ENCODE results near the gene NUP188. TPM values are rescaled to one million over a fixed set of nuclear protein-coding genes. Genes with fewer than 3 reads are reported as not detected.
A peak's percentile ranks its signal among the peaks of the same experiment; 100 is the strongest.
"Not testable (repeated sequence)": the region's sequence is repeated elsewhere in the genome, so short reads cannot be mapped to it uniquely, and the experiment has no call there.

Gene NUP188
- total RNA-seq, 1 experiment from 2014 or later = 136 TPM

GRCh38 chr9:129035838-129036237 lies 88.3 kb downstream of the NUP188 start:
- DNase-seq; H3K4me1 ChIP-seq; H3K27me3 ChIP-seq; H3K9me3 ChIP-seq (replicated peaks); H3K36me3 ChIP-seq: not testable (repeated sequence)
- Histone ChIP-seq H3K27ac (peak overlapping the region; percentile 46), H3K4me3 (peak overlapping the region; percentile 89)

GRCh38 chr9:129036241-129036922 lies 88.9 kb downstream of the NUP188 start, which contains the start of gene MIGA2:
TSS of gene MIGA2 (plus strand) at chr9:129036626. CDS start at chr9:129040595, 3,969 bp downstream.
- Histone ChIP-seq H3K27ac (peak within 1 kb of the TSS; percentile 46), H3K4me3 (peak within 1 kb of the TSS; percentile 89), H3K36me3 (peaks cover 1% of the 10 kb centered on the region; the same call in 1 of the 2 replicates), H3K27me3 (no peaks in the 10 kb centered on the region), H3K4me1 (no peaks in the 10 kb centered on the region), H3K9me3 (replicated peaks) (no peaks in the 10 kb centered on the region)
- peak; percentile 100 for DNase-seq

- Histone ChIP-seq H3K9me3 (replicated peaks) (no peaks in the 10 kb centered on the region), H3K36me3 (peaks cover 9% of the 10 kb centered on the region), H3K27ac (no peak overlapping the region; the same call in 1 of the 2 replicates), H3K4me3 (peak overlapping the region; percentile 89), H3K4me1 (no peaks in the 10 kb centered on the region), H3K27me3 (no peaks in the 10 kb centered on the region)
- DNase-seq = no peak
These were observed 89.6 kb downstream of the NUP188 start for GRCh38 chr9:129036923-129037766.

GRCh38 chr9:129037767-129038098 lies 90.2 kb downstream of the NUP188 start:
- H3K4me3 ChIP-seq = peak overlapping the region; percentile 89; the same call in 1 of the 2 replicates

GRCh38 chr9:129038109-129038852 lies 90.8 kb downstream of the NUP188 start:
- Histone ChIP-seq H3K36me3 (peaks cover 10% of the 10 kb centered on the region), H3K9me3 (replicated peaks) (no peaks in the 10 kb centered on the region), H3K27me3 (no peaks in the 10 kb centered on the region), H3K4me1 (no peaks in the 10 kb centered on the region), H3K27ac (no peak overlapping the region), H3K4me3 (no peak overlapping the region)
- DNase-seq = no peak

More at GRCh38 chr9:129037767-129038098, 90.2 kb downstream of the NUP188 start:
- Histone ChIP-seq H3K9me3 (replicated peaks) (no peaks in the 10 kb centered on the region), H3K27me3 (no peaks in the 10 kb centered on the region), H3K27ac (no peak overlapping the region), H3K36me3 (peaks cover 10% of the 10 kb centered on the region), H3K4me1 (no peaks in the 10 kb centered on the region)
- DNase-seq = no peak

GRCh38 chr9:129040113-129040643 lies 92.7 kb downstream of the NUP188 start:
- H3K27me3 ChIP-seq = no peaks in the 10 kb centered on the region
- peaks cover 17% of the 10 kb centered on the region for H3K36me3 ChIP-seq
- no peak for DNase-seq
- H3K9me3 ChIP-seq (replicated peaks) = no peaks in the 10 kb centered on the region
- no peak overlapping the region for H3K27ac ChIP-seq
- H3K4me1 ChIP-seq = no peaks in the 10 kb centered on the region
- H3K4me3 ChIP-seq = no peak overlapping the region

- DNase-seq = no peak
- Histone ChIP-seq H3K27ac (no peak overlapping the region), H3K4me1 (no peaks in the 10 kb centered on the region), H3K9me3 (replicated peaks) (no peaks in the 10 kb centered on the region), H3K36me3 (peaks cover 17% of the 10 kb centered on the region), H3K4me3 (no peak overlapping the region), H3K27me3 (no peaks in the 10 kb centered on the region)
These were observed 94.5 kb downstream of the NUP188 start for GRCh38 chr9:129042016-129042415.

GRCh38 chr9:129052592-129052991 lies 105.1 kb downstream of the NUP188 start:
- H3K4me1 ChIP-seq = no peaks in the 10 kb centered on the region
- H3K9me3 ChIP-seq (replicated peaks) = no peaks in the 10 kb centered on the region
- DNase-seq = no peak
- peaks cover 36% of the 10 kb centered on the region for H3K36me3 ChIP-seq
- no peak overlapping the region for H3K4me3 ChIP-seq
- no peaks in the 10 kb centered on the region for H3K27me3 ChIP-seq
- H3K27ac ChIP-seq = no peak overlapping the region

GRCh38 chr9:129053020-129053419 lies 105.5 kb downstream of the NUP188 start:
- Histone ChIP-seq H3K9me3 (replicated peaks) (no peaks in the 10 kb centered on the region), H3K36me3 (peaks cover 33% of the 10 kb centered on the region)
- DNase-seq = no peak

GRCh38 chr9:129054163-129054851 lies 106.8 kb downstream of the NUP188 start:
- no peak overlapping the region for H3K27ac ChIP-seq
- no peak for DNase-seq
- H3K4me3 ChIP-seq = no peak overlapping the region

More at GRCh38 chr9:129053020-129053419, 105.5 kb downstream of the NUP188 start:
- Histone ChIP-seq H3K27me3 (no peaks in the 10 kb centered on the region), H3K27ac (no peak overlapping the region), H3K4me1 (no peaks in the 10 kb centered on the region), H3K4me3 (no peak overlapping the region)

More at GRCh38 chr9:129054163-129054851, 106.8 kb downstream of the NUP188 start:
- no peaks in the 10 kb centered on the region for H3K27me3 ChIP-seq
- no peaks in the 10 kb centered on the region for H3K9me3 ChIP-seq (replicated peaks)
- no peaks in the 10 kb centered on the region for H3K4me1 ChIP-seq
- H3K36me3 ChIP-seq = peaks cover 30% of the 10 kb centered on the region

Other genes with a start within 250 kb of the NUP188 start
- 15.8 and 20.2 TPM in 2 replicates for gene PKN3, start 245.2 kb upstream of the NUP188 start, total RNA-seq (2014; rRNA removed; shearing (Covaris generic))
- gene ZDHHC12, start 223.6 kb upstream of the NUP188 start, total RNA-seq (2014; rRNA removed; shearing (Covaris generic)) = 35.0 and 37.4 TPM in 2 replicates
- 18.8 and 19.9 TPM in 2 replicates for gene ZER1, start 175.8 kb upstream of the NUP188 start, total RNA-seq (2014; rRNA removed; shearing (Covaris generic))
- 21.0 and 21.3 TPM in 2 replicates for gene TBC1D13, start 160.4 kb upstream of the NUP188 start, total RNA-seq (2014; rRNA removed; shearing (Covaris generic))
- 14.8 and 21.2 TPM in 2 replicates for gene ENDOG, start 129.2 kb upstream of the NUP188 start, total RNA-seq (2014; rRNA removed; shearing (Covaris generic))
- 38.3 and 38.5 TPM in 2 replicates for gene SPOUT1, start 117.9 kb upstream of the NUP188 start, total RNA-seq (2014; rRNA removed; shearing (Covaris generic))
- 8.4 and 9.4 TPM in 2 replicates for gene KYAT1, start 65.7 kb upstream of the NUP188 start, total RNA-seq (2014; rRNA removed; shearing (Covaris generic))
- gene LRRC8A, start 65.6 kb upstream of the NUP188 start, total RNA-seq (2014; rRNA removed; shearing (Covaris generic)) = 50.8 and 54.2 TPM in 2 replicates
- gene PHYHD1, start 26.7 kb upstream of the NUP188 start, total RNA-seq (2014; rRNA removed; shearing (Covaris generic)) = 20.7 and 23.2 TPM in 2 replicates
- gene DOLK, start 96 bp upstream of the NUP188 start, total RNA-seq (2014; rRNA removed; shearing (Covaris generic)) = 21.9 and 24.9 TPM in 2 replicates
- 21.1 and 26.7 TPM in 2 replicates for gene SH3GLB2, start 80.6 kb downstream of the NUP188 start, total RNA-seq (2014; rRNA removed; shearing (Covaris generic))
- 28.9 and 32.5 TPM in 2 replicates for gene MIGA2, start 88.9 kb downstream of the NUP188 start, total RNA-seq (2014; rRNA removed; shearing (Covaris generic))
- gene DOLPP1, start 133.4 kb downstream of the NUP188 start, total RNA-seq (2014; rRNA removed; shearing (Covaris generic)) = 39.0 and 42.7 TPM in 2 replicates
- gene CRAT, start 163.1 kb downstream of the NUP188 start, total RNA-seq (2014; rRNA removed; shearing (Covaris generic)) = 13.9 and 15.2 TPM in 2 replicates
- 79.7 and 81.8 TPM in 2 replicates for gene PTPA, start 163.7 kb downstream of the NUP188 start, total RNA-seq (2014; rRNA removed; shearing (Covaris generic))
- gene IER5L, start 230.6 kb downstream of the NUP188 start, total RNA-seq (2014; rRNA removed; shearing (Covaris generic)) = 2.8 and 3.1 TPM in 2 replicates

Data from SJCRH30 (cell line).